Naive thymus-derived CD8-positive, alpha-beta T cell (primary cell): ENCODE results near the gene GMPPA. TPM values are rescaled to one million over a fixed set of nuclear protein-coding genes. Genes with fewer than 3 reads are reported as not detected.

ENCODE experiments used
- ATAC-seq, 2 donors: fragments of 150-1000 bp; cut with Tn5 transposase in 1 of 2; sonication (Bioruptor Pico), chemical (Tn5 transposase) in 1 of 2; 1 replicate in 1 of 2; 2 replicates in 1 of 2; pipeline ENCODE4 v1.10.0; 2021; ENCODE audit warnings: mild to moderate bottlenecking in 2 of 2, moderate library complexity in 2 of 2
- POLR2A ChIA-PET: fragments of 350-600 bp; sonication (Branson Sonifier 250); formaldehyde crosslinking; loops from one replicate; lab custom pipeline; 2021; ENCODE audit warnings: antibody characterized with exemption; lab: Charles Lee
- DNase-seq, 10 donors: peaks; one replicate each; pipeline versions ENCODE4 v3.0.0 to v3.0.0-alpha.2; 2020 to 2022
- H3K27ac Mint-ChIP-seq, 10 donors: one replicate each; pipeline ENCODE4 v1.8.0; 2020 to 2022; ENCODE audit warnings: mild to moderate bottlenecking in 10 of 10, mixed read lengths in 10 of 10, moderate library complexity in 4 of 10, inconsistent platforms in 1 of 10
- H3K27me3 Mint-ChIP-seq, 5 donors: one replicate each; pipeline ENCODE4 v1.8.0; 2021 to 2022; ENCODE audit warnings: mixed read lengths in 5 of 5
- H3K36me3 Mint-ChIP-seq, 3 donors: one replicate each; pipeline ENCODE4 v1.8.0; 2020 to 2022; ENCODE audit warnings: mixed read lengths in 3 of 3, mild to moderate bottlenecking in 2 of 3, inconsistent platforms in 1 of 3
- H3K4me1 Mint-ChIP-seq, 4 donors: one replicate each; pipeline ENCODE4 v1.8.0; 2021 to 2022; ENCODE audit warnings: mixed read lengths in 4 of 4
- H3K4me3 Mint-ChIP-seq, 10 donors: one replicate each; pipeline ENCODE4 v1.8.0; 2020 to 2022; ENCODE audit warnings: mild to moderate bottlenecking in 10 of 10, mixed read lengths in 10 of 10, moderate library complexity in 6 of 10, inconsistent platforms in 1 of 10
- H3K9me3 Mint-ChIP-seq, 9 donors: one replicate each; pipeline ENCODE4 v1.8.0; 2020 to 2022; ENCODE audit warnings: mixed read lengths in 9 of 9, mild to moderate bottlenecking in 3 of 9, inconsistent platforms in 1 of 9, moderate library complexity in 1 of 9
- polyA plus RNA-seq, 3 donors: library from polyadenylated mRNA; unstranded; fragments of 300-500 nt; fragmentation: Illumina TruSeq; gene quantifications; one replicate each; pipeline ENCODE4 v1.2.3, GENCODE V29; 2021
- total RNA-seq, 8 experiments: library from RNA in 2 of 8; stranded (reverse) in 2 of 8; gene quantifications; one replicate each; pipeline ENCODE4 v1.2.3 and lab custom pipeline; 2021 to 2026

GMPPA gene
- total and polyA plus RNA-seq, 5 experiments from 2014 or later, result 12.1 to 26.9 (median 22.0) TPM

- DNase-seq, result no peak
- ATAC-seq, result no peak
- POLR2A ChIA-PET, result no interaction called here
Measured at GRCh38 chr2:219491278-219491963, 7.3 kb upstream of the GMPPA start.

GRCh38 chr2:219492575-219492974, 6.1 kb upstream of the GMPPA start:
- peaks cover 0 to 2% (median 0%) of the 10 kb centered on the region in 3 donors for H3K36me3 Mint-ChIP-seq
- H3K27me3 Mint-ChIP-seq, result peaks cover 10 to 64% (median 33%) of the 10 kb centered on the region in 5 donors
- no peaks in the 10 kb centered on the region for H3K9me3 Mint-ChIP-seq
- peaks cover 2 to 15% (median 9%) of the 10 kb centered on the region in 4 donors for H3K4me1 Mint-ChIP-seq
- no peak for DNase-seq
- POLR2A ChIA-PET, result no interaction called here
- ATAC-seq, result no peak
- H3K27ac Mint-ChIP-seq, result no peak overlapping the region
- no peak overlapping the region for H3K4me3 Mint-ChIP-seq

More at GRCh38 chr2:219491278-219491963, 7.3 kb upstream of the GMPPA start:
- Mint-ChIP-seq H3K9me3 (no peaks in the 10 kb centered on the region), H3K36me3 (peaks cover 0 to 2% (median 0%) of the 10 kb centered on the region in 3 donors), H3K27ac (no peak overlapping the region), H3K27me3 (peaks cover 9 to 64% (median 34%) of the 10 kb centered on the region in 5 donors), H3K4me1 (peaks cover under 1 to 3% (median 1%) of the 10 kb centered on the region in 4 donors), H3K4me3 (no peak overlapping the region)

- no peak for DNase-seq
- no peak for ATAC-seq
- H3K27me3 Mint-ChIP-seq, result peaks cover 9 to 64% (median 34%) of the 10 kb centered on the region in 5 donors
Measured at GRCh38 chr2:219493086-219493485, 5.6 kb upstream of the GMPPA start.

GRCh38 chr2:219494952-219495530, 3.6 kb upstream of the GMPPA start:
- Mint-ChIP-seq H3K4me1 (peaks cover 20 to 37% (median 28%) of the 10 kb centered on the region in 4 donors), H3K27ac (peak overlapping the region in 1 of 10 donors; percentile 34), H3K4me3 (no peak overlapping the region), H3K27me3 (peaks cover 15 to 70% (median 39%) of the 10 kb centered on the region in 5 donors), H3K36me3 (peaks cover 0 to 2% (median 0%) of the 10 kb centered on the region in 3 donors), H3K9me3 (no peaks in the 10 kb centered on the region)
- ATAC-seq (no peak), DNase-seq (no peak)
- POLR2A ChIA-PET, result interaction anchor here (1.3 kb wide), 1 partner anchor 16 kb away, joined by 3 read pairs; no protein-coding TSS in a partner anchor

More at GRCh38 chr2:219493086-219493485, 5.6 kb upstream of the GMPPA start:
- Mint-ChIP-seq H3K27ac (no peak overlapping the region), H3K4me3 (no peak overlapping the region), H3K9me3 (no peaks in the 10 kb centered on the region), H3K36me3 (peaks cover 0 to 2% (median 0%) of the 10 kb centered on the region in 3 donors), H3K4me1 (peaks cover 2 to 18% (median 10%) of the 10 kb centered on the region in 4 donors)
- POLR2A ChIA-PET, result no interaction called here

- H3K27ac Mint-ChIP-seq, result no peak overlapping the region
- ATAC-seq, result no peak
- peaks cover 0 to 2% (median 0%) of the 10 kb centered on the region in 3 donors for H3K36me3 Mint-ChIP-seq
- peaks cover 15 to 70% (median 39%) of the 10 kb centered on the region in 5 donors for H3K27me3 Mint-ChIP-seq
- H3K4me3 Mint-ChIP-seq, result peak overlapping the region in 1 of 10 donors; percentile 24
- peaks cover 23 to 41% (median 32%) of the 10 kb centered on the region in 4 donors for H3K4me1 Mint-ChIP-seq
- no peaks in the 10 kb centered on the region for H3K9me3 Mint-ChIP-seq
- DNase-seq, result peak in 9 of 10 donors; percentile 10 to 74 (median 40)
- POLR2A ChIA-PET, result interaction anchor here (1.3 kb wide), 1 partner anchor 16 kb away, joined by 3 read pairs; no protein-coding TSS in a partner anchor
Measured at GRCh38 chr2:219495531-219496122, 3.1 kb upstream of the GMPPA start.

GRCh38 chr2:219496247-219496824, 2.4 kb upstream of the GMPPA start:
- H3K4me3 Mint-ChIP-seq, result peak overlapping the region in 8 of 10 donors; percentile 28 to 97 (median 72)
- peaks cover 0 to 3% (median 2%) of the 10 kb centered on the region in 3 donors for H3K36me3 Mint-ChIP-seq
- no peak overlapping the region for H3K27ac Mint-ChIP-seq
- H3K27me3 Mint-ChIP-seq, result peaks cover 15 to 70% (median 39%) of the 10 kb centered on the region in 5 donors
- POLR2A ChIA-PET, result interaction anchor here (0.8 to 1.3 kb wide), 2 partner anchors 11 to 15 kb away, joined by 3 read pairs; no protein-coding TSS in a partner anchor
- ATAC-seq (no peak), DNase-seq (no peak)
- H3K9me3 Mint-ChIP-seq, result no peaks in the 10 kb centered on the region
- H3K4me1 Mint-ChIP-seq, result peaks cover 24 to 42% (median 32%) of the 10 kb centered on the region in 4 donors

GRCh38 chr2:219496825-219497494, 1.7 kb upstream of the GMPPA start:
- peak overlapping the region in 1 of 10 donors; percentile 40 for H3K27ac Mint-ChIP-seq
- no peaks in the 10 kb centered on the region for H3K9me3 Mint-ChIP-seq
- POLR2A ChIA-PET, result interaction anchor here (0.8 kb wide), 1 partner anchor 10 kb away, joined by 3 read pairs; no protein-coding TSS in a partner anchor
- DNase-seq (peak in 1 of 10 donors; percentile 15), ATAC-seq (no peak)
- H3K36me3 Mint-ChIP-seq, result peaks cover 0 to 9% (median 8%) of the 10 kb centered on the region in 3 donors
- H3K4me1 Mint-ChIP-seq, result peaks cover 28 to 47% (median 33%) of the 10 kb centered on the region in 4 donors
- peaks cover 15 to 68% (median 39%) of the 10 kb centered on the region in 5 donors for H3K27me3 Mint-ChIP-seq
- peak overlapping the region; percentile 75 to 100 (median 95) for H3K4me3 Mint-ChIP-seq

GRCh38 chr2:219497495-219498279, 1.0 kb upstream of the GMPPA start:
- DNase-seq, result peak in 1 of 10 donors; percentile 23
- peaks cover 0 to 13% (median 8%) of the 10 kb centered on the region in 3 donors for H3K36me3 Mint-ChIP-seq
- peak overlapping the region; percentile 89 to 100 (median 95) for H3K4me3 Mint-ChIP-seq
- peaks cover 30 to 47% (median 33%) of the 10 kb centered on the region in 4 donors for H3K4me1 Mint-ChIP-seq
- POLR2A ChIA-PET, result interaction anchor here (0.9 to 1.2 kb wide), 2 partner anchors 55 to 109 kb away, joined by 4 to 5 read pairs; partner anchors contain the start of gene DNPEP
- no peak for ATAC-seq
- H3K27ac Mint-ChIP-seq, result peak overlapping the region in 2 of 10 donors; percentile 40 to 89
- peaks cover 15 to 61% (median 38%) of the 10 kb centered on the region in 5 donors for H3K27me3 Mint-ChIP-seq
- no peaks in the 10 kb centered on the region for H3K9me3 Mint-ChIP-seq

GRCh38 chr2:219499058-219499307, 292 bp downstream of the GMPPA start:
- Mint-ChIP-seq H3K9me3 (no peaks in the 10 kb centered on the region), H3K36me3 (peaks cover 0 to 23% (median 14%) of the 10 kb centered on the region in 3 donors), H3K27ac (peak overlapping the region; percentile 85 to 96 (median 92)), H3K27me3 (peaks cover 12 to 48% (median 28%) of the 10 kb centered on the region in 5 donors), H3K4me3 (peak overlapping the region; percentile 89 to 100 (median 95)), H3K4me1 (peaks cover 30 to 47% (median 33%) of the 10 kb centered on the region in 4 donors)
- POLR2A ChIA-PET, result interaction anchor here (0.9 to 1.3 kb wide), 5 partner anchors 53 to 111 kb away, joined by 3 to 6 read pairs (median 4); partner anchors contain the start of gene DNPEP
- no peak for DNase-seq
- no peak for ATAC-seq

GRCh38 chr2:219499555-219499954, 864 bp downstream of the GMPPA start:
- Mint-ChIP-seq H3K27ac (peak overlapping the region in 9 of 10 donors; percentile 48 to 94 (median 88)), H3K9me3 (no peaks in the 10 kb centered on the region), H3K27me3 (peaks cover 12 to 42% (median 26%) of the 10 kb centered on the region in 5 donors), H3K4me3 (peak overlapping the region; percentile 89 to 100 (median 95)), H3K4me1 (peaks cover 30 to 47% (median 33%) of the 10 kb centered on the region in 4 donors), H3K36me3 (peaks cover 0 to 28% (median 20%) of the 10 kb centered on the region in 3 donors)
- DNase-seq (no peak), ATAC-seq (no peak)
- POLR2A ChIA-PET, result interaction anchor here (0.8 to 1.3 kb wide), 4 partner anchors 89 to 246 kb away, joined by 3 to 5 read pairs (median 3); partner anchors contain the start of genes DNPEP and TUBA4A
